ENCODE data around the gene FDXACB1.
"Not testable (repeated sequence)": the region's sequence is repeated elsewhere in the genome, so short reads cannot be mapped to it uniquely, and the experiment has no call there.

The FDXACB1 gene

DNA sequence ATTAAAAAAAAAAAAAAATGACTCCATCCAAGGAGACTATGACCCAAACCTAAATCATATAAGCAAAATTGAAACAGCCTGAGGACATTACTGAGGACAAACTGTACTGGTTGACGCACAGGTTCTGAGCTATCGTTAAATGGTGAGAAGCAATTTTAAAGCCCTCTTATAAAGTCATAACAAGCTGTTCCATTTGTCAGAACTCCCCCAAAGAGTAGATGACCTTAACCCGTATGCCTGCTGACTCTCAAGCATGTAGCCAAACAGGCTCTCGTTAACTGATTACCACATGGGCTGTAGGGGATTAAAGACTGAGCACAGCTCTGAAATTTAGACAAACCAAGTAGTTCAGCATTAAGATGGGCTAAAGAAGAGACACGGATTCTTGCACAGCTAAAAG is 30.4 kb upstream of the FDXACB1 start:
- DNase-seq = no peak

DNA sequence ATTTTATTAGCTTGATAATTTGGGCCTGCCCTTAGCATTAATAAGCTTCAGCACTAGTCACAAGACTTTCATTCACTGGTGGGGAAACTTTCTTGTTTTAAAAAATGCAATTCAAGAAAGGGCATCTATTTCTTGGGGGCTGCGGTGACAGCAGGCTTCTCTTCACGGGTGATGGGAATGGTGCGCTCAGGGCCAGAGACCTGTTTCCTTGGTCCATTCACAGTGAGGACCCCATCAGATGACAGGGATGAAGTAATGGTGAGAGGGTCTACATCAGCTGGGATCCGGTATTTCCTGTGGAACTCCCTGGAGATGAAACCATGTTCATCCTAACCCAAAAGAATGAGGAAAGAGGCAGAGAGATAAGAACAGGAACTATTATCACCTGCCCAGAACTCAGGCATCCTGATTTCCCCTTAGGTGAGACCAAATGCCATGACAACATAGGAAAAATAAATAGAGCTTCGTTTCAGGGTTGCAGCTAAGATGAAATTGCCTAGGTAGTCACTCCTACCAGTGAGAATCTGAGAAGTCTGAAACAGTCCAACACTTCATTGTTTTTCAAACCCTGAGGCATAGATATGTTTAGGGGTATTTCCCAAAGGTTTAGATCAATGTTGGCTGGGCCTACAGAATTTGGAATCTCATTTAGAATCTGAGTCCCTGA is 29.8 kb upstream of the FDXACB1 start:
- DNase-seq = no peak

DNA sequence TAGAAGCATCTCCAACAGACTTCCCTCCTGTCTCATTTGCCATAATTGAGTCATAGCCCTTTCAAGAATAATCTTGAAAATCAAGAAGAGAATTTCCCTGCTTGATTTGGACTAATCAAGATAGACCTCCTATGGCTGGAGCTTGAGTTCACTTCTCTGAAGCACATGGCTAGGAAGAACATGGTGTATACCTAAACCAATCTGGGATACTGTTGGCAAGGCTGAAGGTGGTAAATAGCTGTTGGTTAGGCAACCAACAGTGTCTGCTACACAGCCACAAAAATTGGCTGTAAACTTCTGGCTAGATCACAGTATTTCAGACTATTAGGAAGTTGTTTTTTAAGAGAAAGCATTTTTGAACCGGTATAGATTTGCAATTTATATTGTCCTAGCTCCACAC is 27.7 kb upstream of the FDXACB1 start:
- no peak for DNase-seq

DNA sequence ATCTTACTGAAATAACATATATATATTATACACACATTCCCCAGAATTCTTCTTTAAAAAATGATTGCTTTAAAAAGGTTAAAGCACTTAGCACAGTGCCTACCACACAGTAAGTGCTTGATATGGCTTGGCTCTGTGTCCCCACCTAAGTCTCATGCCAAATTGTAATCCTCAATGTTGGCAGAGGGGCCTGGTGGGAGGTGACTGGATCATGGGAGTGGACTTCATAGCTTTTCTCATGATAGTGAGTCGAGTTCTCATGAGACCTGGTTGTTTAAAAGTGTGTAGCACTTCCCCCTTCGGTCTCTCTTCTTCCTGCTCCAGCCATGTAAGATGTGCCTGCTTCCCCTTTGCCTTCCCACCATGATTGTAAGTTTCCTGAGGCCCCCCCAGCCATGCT is 26.4 kb upstream of the FDXACB1 start:
- DNase-seq = no peak

DNA sequence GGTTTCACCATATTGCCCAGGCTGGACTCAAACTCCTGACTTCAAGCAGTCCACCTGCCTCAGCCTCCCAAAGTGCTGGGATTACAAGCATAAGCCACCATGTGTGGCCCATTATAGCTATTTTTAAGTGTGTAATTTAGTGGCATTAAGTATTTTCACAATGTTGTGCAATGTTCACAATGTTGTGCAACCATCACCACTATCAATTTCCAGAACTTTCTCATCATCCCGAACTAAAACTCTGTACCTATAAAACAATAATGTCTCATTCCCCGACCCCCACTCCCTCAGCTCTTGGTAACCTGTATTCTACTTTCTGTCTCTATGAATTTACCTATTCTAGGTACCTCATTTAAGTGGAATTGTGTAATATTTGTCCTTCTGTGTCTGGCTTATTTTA is 7.9 kb upstream of the FDXACB1 start:
- no peak for DNase-seq

DNA sequence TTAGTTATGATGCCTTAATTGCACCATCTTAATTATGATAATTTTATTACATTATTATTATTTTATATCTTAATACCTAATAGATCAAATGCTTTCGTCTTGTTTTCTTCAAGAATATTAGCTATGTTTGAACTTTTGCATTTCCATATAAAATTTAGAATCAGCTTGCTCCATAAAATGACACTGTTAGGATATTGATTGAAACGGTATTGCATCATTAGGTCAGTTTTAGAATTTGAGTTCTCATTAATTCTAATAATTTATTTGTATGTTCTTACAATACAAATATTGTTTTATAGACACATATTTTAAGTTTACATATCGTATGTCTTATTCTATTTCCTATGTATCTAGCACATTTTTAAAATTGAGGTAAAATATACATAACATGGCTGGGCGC is 7.1 kb upstream of the FDXACB1 start:
- no peak for DNase-seq

DNA sequence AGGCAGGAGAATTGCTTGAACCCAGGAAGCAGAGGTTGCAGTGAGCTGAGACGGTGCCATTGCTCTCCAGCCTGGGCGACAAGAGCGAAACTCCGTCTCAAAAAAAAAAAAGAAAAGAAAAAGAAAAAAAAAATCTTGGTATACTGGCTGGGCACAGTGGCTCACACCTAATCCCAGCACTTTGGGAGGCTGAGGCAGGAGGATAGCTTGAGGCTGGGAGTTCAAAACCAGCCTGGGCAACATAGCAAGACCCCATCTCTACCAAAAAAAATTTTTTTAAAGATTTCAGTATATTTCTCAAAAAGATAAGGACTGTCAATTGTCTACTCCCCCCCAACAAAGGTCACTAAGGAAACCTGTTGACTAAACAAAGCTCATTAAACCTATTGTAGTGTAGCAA is 6.1 kb upstream of the FDXACB1 start:
- not testable (repeated sequence) for DNase-seq

DNA sequence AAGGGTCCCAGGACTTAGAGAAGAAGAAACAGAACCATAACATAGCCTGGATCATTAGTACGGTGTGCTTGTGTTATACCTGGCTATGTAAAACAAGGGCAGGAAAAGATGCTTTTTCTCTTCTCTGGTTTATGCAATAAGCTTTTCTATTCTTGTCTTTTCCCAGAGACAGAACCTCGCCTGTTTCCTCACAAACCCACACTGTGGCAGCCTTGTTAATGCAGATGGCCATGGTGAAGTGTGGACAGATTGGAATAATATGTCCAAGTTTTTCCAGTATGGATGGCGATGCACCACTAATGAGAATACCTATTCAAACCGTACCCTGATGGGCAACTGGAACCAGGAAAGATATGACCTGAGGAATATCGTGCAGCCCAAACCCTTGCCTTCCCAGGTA is 3.2 kb upstream of the FDXACB1 start:
- DNase-seq = no peak

DNA sequence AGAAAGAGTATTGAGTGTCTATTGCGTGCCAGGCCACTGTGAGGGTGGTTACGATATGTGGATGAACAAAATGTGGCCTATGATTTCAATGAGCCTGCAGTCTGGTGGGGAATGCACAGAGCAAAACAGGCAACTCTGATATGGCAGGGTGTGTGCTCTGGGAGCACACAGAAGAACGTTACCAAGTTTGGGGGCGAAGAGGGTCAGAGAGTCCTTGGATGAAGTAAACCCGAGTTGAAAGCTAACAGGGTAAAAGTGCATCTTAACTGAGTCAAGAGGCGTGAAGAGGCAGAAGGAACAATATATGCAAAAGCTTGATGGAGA is 634 bp upstream of the FDXACB1 start:
- DNase-seq = no peak

DNA sequence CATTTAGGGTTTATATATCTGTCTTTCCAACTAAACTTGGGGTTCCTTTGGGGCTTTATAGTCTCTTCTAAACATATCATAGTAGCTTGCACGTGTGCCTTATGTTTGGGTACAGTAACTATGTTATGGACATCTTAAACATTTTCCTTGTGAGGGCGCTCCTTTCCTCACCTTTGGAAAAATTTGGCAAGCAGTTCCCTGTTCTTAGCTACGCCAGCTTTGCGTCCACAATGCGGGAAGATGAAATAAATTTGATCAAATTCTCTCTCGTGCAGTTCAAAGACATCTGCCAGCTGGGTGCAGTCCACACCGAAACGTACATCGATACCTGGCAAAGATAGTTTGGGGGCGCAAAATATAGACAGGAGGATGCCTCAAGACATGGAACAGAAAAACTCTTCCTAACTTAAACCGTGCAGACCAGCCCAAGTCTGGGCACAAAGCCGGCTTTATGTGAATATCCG is 548 bp downstream of the FDXACB1 start:
- DNase-seq = no peak

DNA sequence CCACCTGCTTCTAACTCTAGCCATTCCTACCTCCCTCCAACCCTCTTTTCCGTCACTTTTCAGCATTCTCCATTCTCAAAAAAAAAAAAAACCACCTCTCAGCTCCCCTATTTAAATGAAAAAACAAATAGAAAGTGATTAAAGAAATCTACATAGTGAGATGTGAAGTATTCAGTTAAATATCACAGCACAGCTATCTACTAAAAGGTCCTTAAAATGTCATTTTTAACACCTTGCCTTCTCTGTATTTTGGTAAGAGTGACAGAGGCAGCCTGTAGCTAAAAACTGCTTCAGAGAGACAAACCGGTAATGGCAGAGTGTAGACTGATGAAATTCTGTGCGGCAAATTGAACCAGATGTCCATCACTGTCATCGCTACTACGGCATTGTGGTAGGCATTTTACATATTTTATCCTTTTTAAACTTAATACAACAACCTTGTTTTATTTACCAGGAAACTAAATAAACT is 7.2 kb downstream of the FDXACB1 start:
- DNase-seq = peak; percentile 15

DNA sequence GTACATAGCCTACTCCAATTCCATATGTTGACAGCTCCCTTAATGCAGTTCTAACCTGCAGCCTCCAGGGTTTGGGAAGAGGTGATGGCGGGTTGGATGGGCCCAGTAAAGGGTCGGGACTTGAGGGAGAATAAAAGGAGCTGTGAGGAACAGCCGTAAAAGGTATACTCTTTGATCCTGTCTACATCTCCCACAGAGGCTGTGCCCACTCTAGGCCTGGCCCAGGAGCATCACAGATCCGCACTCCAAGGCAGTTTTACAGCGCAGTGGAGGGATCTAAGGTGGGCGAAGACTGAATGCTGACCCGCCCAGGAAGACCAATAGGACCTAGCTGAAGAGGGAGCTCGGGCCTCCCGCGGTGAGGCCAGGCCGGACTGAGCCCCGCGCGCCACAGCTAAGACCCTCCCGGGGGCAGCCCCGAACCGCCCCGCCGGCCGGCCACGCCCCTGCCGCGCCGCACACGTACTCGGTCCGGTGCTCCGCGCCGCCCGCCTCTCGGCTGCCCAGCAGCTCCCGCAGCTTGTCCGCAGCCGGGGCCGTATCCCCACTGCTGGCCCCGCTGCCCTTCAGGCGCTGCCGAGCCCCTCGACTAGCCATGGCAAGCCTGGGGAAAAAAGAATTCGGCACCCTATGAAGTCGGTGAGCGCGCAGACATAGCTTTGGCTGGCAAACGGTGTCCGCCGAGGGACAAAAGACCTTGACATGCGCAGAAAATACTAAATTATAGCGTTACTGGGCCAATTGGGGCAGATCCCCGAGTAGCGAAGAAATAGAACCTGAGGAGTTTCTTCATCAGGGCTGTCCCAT is 7.9 kb downstream of the FDXACB1 start, which contains the start of gene ALG9:
ALG9 (minus strand) TSS at position 696 of the 807 bp plus-strand sequence; CDS start at position 597, 99 bp downstream.
- peak; percentile 93 for DNase-seq

DNA sequence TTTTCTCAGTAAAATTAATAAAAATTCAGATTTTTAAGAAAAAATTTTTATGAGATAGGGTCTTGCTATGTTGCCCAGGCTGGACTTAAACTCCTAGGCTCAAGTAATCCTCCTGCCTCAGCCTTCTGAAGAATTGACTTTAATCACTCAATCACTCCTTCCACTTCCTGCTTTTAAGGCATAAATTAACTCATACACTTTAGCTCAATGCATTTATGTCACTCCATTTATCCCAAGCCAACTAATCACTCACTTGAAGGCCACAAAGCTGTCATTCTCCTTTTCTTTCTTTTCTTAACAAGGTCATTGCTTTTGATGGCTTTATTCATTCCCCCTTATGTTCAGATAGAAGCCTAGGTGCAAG is 8.5 kb downstream of the FDXACB1 start:
- DNase-seq = no peak

DNA sequence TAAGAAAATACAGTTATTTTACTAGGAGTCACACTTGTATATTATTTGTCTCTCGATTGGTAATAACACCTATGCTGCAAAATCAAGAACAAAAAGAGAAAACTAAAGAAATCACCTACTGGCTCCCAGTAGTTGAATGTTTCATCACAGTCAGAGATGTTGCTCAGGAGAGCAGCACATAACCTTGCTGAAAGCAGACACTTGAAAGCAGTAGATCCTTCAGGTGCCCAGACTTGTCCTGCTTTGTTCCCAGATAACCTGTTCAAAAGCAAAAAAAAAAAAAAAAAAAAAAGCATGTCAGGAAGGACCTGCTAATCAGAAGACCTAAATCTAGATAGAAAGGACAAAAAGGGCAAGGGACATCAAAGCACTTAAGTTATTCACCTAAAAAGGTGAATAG is 8.9 kb downstream of the FDXACB1 start:
- no peak for DNase-seq

DNA sequence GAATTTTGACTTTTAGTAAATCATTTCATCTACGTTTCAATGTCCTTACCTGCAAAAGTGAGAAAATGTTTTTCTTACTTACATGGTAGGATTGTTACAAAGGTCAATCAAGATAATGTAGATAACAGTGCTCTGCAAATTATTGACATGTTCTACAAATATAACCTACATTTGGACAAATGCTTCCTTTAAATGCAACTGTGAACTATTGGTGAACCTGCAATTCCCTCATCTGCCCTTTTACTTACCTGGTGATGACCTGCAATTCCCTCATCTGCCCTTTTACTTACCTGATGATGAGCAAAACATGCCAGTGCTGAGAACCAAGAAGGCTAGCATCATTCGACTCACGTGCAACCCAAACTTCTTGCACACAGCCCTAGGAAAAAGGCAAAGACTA is 18.7 kb downstream of the FDXACB1 start:
- DNase-seq = no peak

DNA sequence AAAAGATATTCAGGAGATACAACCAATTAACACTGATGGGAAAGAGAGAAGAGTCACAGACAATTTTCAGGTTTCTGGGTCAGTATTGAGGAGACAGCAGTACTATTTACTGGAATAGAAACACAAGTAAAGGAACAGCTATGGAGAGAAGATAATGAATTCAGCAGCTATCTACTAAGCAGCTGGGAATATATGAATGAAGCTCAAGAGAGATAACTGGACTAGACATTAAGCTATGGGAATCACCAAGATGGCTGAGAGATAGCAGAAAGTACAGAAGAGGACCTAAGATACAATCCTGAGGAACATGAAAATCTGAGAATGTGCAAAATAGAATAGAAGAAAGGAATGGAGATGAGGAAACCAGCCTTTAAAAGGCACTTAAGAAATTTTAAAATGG is 23.5 kb downstream of the FDXACB1 start:
- DNase-seq = no peak

DNA sequence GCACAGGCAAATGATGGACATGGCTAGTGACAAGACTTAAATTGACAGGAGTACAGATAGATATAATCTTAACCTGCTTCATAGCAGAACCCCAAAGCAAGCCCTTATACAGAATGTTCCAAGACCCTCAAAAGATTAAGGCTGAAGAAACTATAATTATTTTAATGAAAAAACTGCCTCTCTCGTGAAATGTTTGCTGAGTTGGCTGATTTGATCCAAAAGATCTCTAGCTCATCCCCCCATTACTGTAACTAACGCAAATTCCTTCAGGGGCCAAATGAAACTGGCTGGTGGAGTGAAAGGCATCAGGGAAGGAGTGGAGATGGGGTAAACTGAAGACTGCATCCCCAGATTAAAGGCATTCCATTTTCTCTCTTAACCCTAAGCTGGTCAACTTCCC is 26.9 kb downstream of the FDXACB1 start:
- DNase-seq = no peak

DNA sequence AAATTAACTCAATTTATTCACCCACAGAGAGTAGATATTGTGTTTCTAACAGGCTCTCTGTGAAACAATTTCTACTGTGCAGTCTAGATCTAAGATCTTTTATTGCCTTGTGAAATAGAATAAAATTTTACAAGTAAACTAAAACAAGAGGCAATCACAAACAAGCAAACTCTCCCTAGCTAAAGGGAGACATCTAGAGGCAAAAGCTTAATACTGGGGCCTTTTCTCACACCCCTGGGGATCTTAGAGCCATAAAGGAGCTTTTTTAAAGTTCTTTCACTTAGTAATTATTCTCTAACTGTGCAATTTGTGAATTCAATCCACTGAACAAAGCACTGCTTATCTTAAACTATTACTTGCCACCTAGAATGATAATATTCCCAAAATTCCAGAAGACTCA is 27.3 kb downstream of the FDXACB1 start:
- DNase-seq = no peak

DNA sequence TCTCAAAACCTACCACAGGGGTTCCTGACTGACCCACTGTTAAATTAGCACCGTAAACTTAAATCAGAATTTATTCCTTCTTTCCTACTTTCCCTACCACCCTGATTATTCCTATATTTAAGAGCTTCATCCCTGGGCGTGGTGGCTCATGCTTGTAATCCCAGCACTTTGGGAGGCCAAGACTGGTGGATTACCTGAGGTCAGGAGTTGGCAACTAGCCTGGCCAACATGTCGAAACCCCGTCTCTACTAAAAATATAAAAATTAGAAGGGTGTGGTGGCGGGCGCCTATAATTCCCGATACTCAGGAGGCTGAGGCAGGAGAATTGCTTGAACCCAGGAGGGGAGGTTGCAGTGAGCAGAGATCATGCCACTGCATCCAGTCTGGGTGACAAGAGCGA is 27.9 kb downstream of the FDXACB1 start:
- DNase-seq = no peak

DNA sequence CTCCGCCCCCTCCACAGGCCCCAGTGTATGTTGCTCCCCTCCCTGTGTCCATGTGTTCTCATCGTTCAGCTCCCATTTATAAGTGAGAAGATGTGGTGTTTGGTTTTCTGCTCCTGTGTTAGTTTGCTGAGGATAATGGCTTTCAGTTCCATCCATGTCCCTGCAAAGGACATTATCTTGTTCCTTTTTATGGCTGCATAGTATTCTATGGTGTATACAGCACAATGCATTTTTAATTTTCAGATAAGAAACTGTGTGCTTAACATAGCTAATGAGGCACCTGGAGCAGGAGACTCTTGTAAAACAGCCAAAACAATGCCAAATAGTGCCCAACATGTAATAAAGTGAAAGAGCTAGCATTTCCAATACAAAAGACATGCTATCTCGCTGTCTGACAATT is 29.3 kb downstream of the FDXACB1 start:
- DNase-seq = no peak

DNA sequence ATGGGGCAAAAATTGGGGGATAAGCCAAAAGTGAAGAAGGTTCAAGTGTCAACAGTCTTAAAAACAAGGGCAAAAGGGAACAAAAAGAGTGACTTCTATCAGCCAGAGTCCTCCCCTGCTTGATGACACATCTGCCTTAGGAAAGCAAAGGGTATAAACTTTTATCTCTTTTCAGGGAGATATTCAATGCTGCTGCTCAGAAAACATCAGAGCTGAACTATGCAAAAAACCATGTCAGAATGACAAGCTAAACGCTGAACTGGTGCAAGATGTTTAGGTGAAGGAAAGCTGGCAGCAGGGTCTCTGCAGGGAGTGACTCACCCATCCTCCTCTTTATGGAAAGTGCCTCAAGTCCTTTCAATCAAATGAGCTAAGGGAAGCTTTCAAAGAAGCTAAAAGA is 32.3 kb downstream of the FDXACB1 start:
- no peak for DNase-seq

DNA sequence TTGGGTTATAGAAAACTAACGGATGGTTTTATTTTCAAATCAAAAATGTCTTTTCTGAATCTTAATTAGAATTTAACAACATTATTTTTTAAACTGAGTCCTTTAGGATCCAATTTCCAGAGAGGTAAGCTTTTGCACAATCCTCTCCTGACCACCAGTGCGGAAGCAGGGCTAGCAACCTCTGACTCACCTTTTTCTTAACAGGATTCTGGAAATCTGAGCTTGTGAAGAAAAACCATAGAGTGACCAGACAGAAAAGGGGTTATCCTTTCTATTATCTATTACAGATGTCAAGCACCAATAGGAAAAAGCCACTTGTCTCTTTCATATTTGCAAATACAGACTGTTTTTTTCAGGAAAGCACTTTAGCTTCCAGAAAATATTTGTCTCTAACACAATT is 32.9 kb downstream of the FDXACB1 start:
- DNase-seq = no peak

DNA sequence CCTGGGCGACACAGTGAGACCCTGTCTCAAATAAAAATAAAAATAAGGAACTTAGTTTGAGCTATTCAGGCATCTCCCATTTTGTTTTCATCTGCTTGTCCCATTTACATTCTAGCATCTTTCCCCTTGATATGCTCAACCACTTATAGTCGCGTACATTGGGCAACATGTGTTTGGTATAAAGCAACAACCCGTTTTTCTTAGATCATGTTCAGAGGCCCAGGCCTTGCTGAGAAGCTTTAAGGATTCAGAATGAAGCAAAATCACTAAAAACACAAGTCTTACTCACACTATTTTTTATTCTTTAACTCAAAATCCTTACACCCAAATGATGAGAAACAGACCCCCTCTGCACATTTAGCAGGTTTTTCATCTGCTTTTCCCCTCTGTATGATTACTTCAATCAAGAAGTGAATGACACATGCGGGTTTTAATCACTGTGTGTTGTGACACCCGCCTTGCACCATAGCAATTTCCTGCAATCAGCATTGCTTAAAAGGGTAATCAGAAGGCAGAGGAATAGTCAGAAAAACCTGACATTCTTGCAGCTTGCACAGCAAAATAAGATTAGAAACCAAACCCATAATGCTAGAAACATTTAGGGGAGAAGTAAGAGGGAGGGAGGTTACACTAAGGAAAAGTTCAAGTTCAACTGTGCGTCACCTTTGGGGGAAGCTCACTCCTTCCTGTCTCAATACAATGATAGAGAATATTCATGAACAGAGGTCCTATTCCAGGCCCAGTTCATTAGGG is 33.5 kb downstream of the FDXACB1 start:
- DNase-seq = no peak

DNA sequence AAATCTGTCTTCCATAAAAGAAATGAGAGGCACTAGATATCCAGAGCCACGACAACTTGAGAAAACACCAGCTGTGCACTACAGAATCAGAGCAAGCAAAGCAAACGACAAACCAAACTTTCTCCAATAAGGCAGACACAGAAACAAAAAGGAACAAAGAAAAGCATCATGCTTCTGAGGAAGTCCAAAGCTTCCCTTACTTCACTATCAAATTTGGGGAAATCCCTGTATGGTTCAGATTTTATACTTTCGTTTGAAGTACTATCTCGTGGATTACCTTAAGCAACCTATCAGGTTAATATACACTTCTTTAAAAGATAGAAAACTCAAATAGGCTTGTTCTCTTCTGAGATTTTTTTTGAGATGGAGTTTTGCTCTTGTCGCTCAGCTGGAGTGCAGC is 35.3 kb downstream of the FDXACB1 start:
- no peak for DNase-seq

Measured in CD4-positive, alpha-beta T cell treated with Interleukin-10 for 1 hour (primary cell).